Measurements from ENCODE around the gene GALNT10.

Gene GALNT10

GRCh38 chr5:154415114-154415513, 224.6 kb downstream of the GALNT10 start:
- no peak for TF ChIP-seq Cebpa-rat (IDR thresholded peaks at IDR 0.05)
- H3K36me3 ChIP-seq: peaks cover 9 to 90% (median 37%) of the 10 kb centered on the region in 11 experiments; a peak in 17 of 22 replicates
- H3K9ac ChIP-seq: no peak overlapping the region
- no peak overlapping the region for H3K27ac ChIP-seq
- H3K4me1 ChIP-seq: peaks cover 0 to 21% (median 16%) of the 10 kb centered on the region in 10 experiments; a peak in 13 of 20 replicates
- no peak overlapping the region for H3K4me3 ChIP-seq
- H3K27me3 ChIP-seq: no peaks in the 10 kb centered on the region
- H3K9me3 ChIP-seq (replicated peaks in 1 of 11): no peaks in the 10 kb centered on the region
- H3K4me2 ChIP-seq: no peak overlapping the region
- peaks cover 0 to 14% (median 0%) of the 10 kb centered on the region in 11 experiments; a peak in 4 of 22 replicates for H4K20me1 ChIP-seq

- Histone ChIP-seq H4K20me1 (peaks cover 0 to 14% (median 0%) of the 10 kb centered on the region in 11 experiments; a peak in 3 of 22 replicates), H3K4me2 (no peak overlapping the region), H3K9me3 (replicated peaks in 1 of 11) (peaks cover 5 to 13% (median 11%) of the 10 kb centered on the region in 11 experiments; a peak in 19 of 22 replicates), H3K27ac (no peak overlapping the region), H3K9ac (no peak overlapping the region), H3K27me3 (no peaks in the 10 kb centered on the region), H3K4me3 (no peak overlapping the region), H3K4me1 (peaks cover 0 to 21% (median 16%) of the 10 kb centered on the region in 10 experiments; a peak in 13 of 20 replicates), H3K36me3 (peaks cover 0 to 70% (median 28%) of the 10 kb centered on the region in 11 experiments; a peak in 17 of 22 replicates)
- TF ChIP-seq Cebpa-rat (IDR thresholded peaks at IDR 0.05): no peak
These were observed 227.8 kb downstream of the GALNT10 start for GRCh38 chr5:154418344-154418820.

GRCh38 chr5:154419236-154419635, 228.7 kb downstream of the GALNT10 start:
- no peak overlapping the region for H3K27ac ChIP-seq
- no peak for TF ChIP-seq Cebpa-rat (IDR thresholded peaks at IDR 0.05)
- no peak overlapping the region for H3K9ac ChIP-seq

GRCh38 chr5:154421868-154422267, 231.3 kb downstream of the GALNT10 start:
- Histone ChIP-seq H3K4me1 (peaks cover 0 to 7% (median 3%) of the 10 kb centered on the region in 10 experiments; a peak in 12 of 20 replicates), H3K9me3 (replicated peaks in 1 of 11) (peaks cover 12 to 24% (median 15%) of the 10 kb centered on the region in 11 experiments; a peak in 19 of 22 replicates), H3K27ac (no peak overlapping the region), H3K36me3 (peaks cover 0 to 48% (median 28%) of the 10 kb centered on the region in 11 experiments; a peak in 17 of 22 replicates), H4K20me1 (peaks cover 0 to 13% (median 0%) of the 10 kb centered on the region in 11 experiments; a peak in 3 of 22 replicates), H3K27me3 (no peaks in the 10 kb centered on the region), H3K4me2 (no peak overlapping the region), H3K9ac (no peak overlapping the region), H3K4me3 (no peak overlapping the region)
- TF ChIP-seq Cebpa-rat (IDR thresholded peaks at IDR 0.05): no peak

More at GRCh38 chr5:154419236-154419635, 228.7 kb downstream of the GALNT10 start:
- H3K36me3 ChIP-seq: peaks cover 0 to 63% (median 28%) of the 10 kb centered on the region in 11 experiments; a peak in 17 of 22 replicates
- peaks cover 0 to 14% (median 0%) of the 10 kb centered on the region in 11 experiments; a peak in 3 of 22 replicates for H4K20me1 ChIP-seq
- peaks cover 9 to 20% (median 15%) of the 10 kb centered on the region in 11 experiments; a peak in 19 of 22 replicates for H3K9me3 ChIP-seq (replicated peaks in 1 of 11)
- H3K27me3 ChIP-seq: no peaks in the 10 kb centered on the region
- no peak overlapping the region for H3K4me2 ChIP-seq
- H3K4me1 ChIP-seq: peaks cover 0 to 21% (median 16%) of the 10 kb centered on the region in 10 experiments; a peak in 13 of 20 replicates
- no peak overlapping the region for H3K4me3 ChIP-seq

GRCh38 chr5:154422298-154422697, 231.8 kb downstream of the GALNT10 start:
- TF ChIP-seq Cebpa-rat (IDR thresholded peaks at IDR 0.05): no peak
- H4K20me1 ChIP-seq: peaks cover 0 to 9% (median 0%) of the 10 kb centered on the region in 11 experiments; a peak in 3 of 22 replicates
- H3K9me3 ChIP-seq (replicated peaks in 1 of 11): peaks cover 12 to 24% (median 15%) of the 10 kb centered on the region in 11 experiments; a peak in 19 of 22 replicates
- no peak overlapping the region for H3K4me2 ChIP-seq
- peaks cover 0 to 2% (median 0%) of the 10 kb centered on the region in 10 experiments; a peak in 6 of 20 replicates for H3K4me1 ChIP-seq
- no peak overlapping the region for H3K27ac ChIP-seq
- no peak overlapping the region for H3K4me3 ChIP-seq
- no peak overlapping the region for H3K9ac ChIP-seq
- peaks cover 0 to 48% (median 28%) of the 10 kb centered on the region in 11 experiments; a peak in 17 of 22 replicates for H3K36me3 ChIP-seq
- no peaks in the 10 kb centered on the region for H3K27me3 ChIP-seq

GRCh38 chr5:154428208-154428607, 237.7 kb downstream of the GALNT10 start:
- Histone ChIP-seq H3K4me3 (no peak overlapping the region), H3K4me1 (peaks cover 0 to 2% (median 0%) of the 10 kb centered on the region in 10 experiments; a peak in 2 of 20 replicates), H3K9ac (no peak overlapping the region), H3K4me2 (no peak overlapping the region), H3K27ac (no peak overlapping the region), H3K9me3 (replicated peaks in 1 of 11) (peaks cover 3 to 14% (median 6%) of the 10 kb centered on the region in 11 experiments; a peak in 16 of 22 replicates), H3K27me3 (no peaks in the 10 kb centered on the region), H3K36me3 (peaks cover 0 to 17% (median 5%) of the 10 kb centered on the region in 11 experiments; a peak in 7 of 22 replicates), H4K20me1 (no peaks in the 10 kb centered on the region)
- TF ChIP-seq Cebpa-rat (IDR thresholded peaks at IDR 0.05): no peak

- Histone ChIP-seq H3K9me3 (replicated peaks in 1 of 11) (peaks cover 0 to 3% (median 0%) of the 10 kb centered on the region in 11 experiments; a peak in 2 of 22 replicates), H3K4me1 (peaks cover 0 to 13% (median 0%) of the 10 kb centered on the region in 10 experiments; a peak in 3 of 20 replicates), H3K27me3 (no peaks in the 10 kb centered on the region), H3K27ac (no peak overlapping the region), H3K9ac (no peak overlapping the region), H4K20me1 (no peaks in the 10 kb centered on the region), H3K4me2 (no peak overlapping the region), H3K36me3 (peaks cover 0 to 24% (median 6%) of the 10 kb centered on the region in 11 experiments; a peak in 9 of 22 replicates), H3K4me3 (no peak overlapping the region)
- no peak for TF ChIP-seq Cebpa-rat (IDR thresholded peaks at IDR 0.05)
These were observed 238.8 kb downstream of the GALNT10 start for GRCh38 chr5:154429341-154429740.

GRCh38 chr5:154430466-154430865, 239.9 kb downstream of the GALNT10 start:
- Histone ChIP-seq H3K27me3 (no peaks in the 10 kb centered on the region), H3K36me3 (peaks cover 6 to 33% (median 14%) of the 10 kb centered on the region in 11 experiments; a peak in 16 of 22 replicates), H3K27ac (no peak overlapping the region), H4K20me1 (no peaks in the 10 kb centered on the region), H3K4me2 (no peak overlapping the region), H3K4me1 (peaks cover 0 to 13% (median 0%) of the 10 kb centered on the region in 10 experiments; a peak in 3 of 20 replicates), H3K9ac (no peak overlapping the region), H3K4me3 (no peak overlapping the region), H3K9me3 (replicated peaks in 1 of 11) (no peaks in the 10 kb centered on the region)
- no peak for TF ChIP-seq Cebpa-rat (IDR thresholded peaks at IDR 0.05)

GRCh38 chr5:154430961-154431630, 240.6 kb downstream of the GALNT10 start:
- Histone ChIP-seq H4K20me1 (no peaks in the 10 kb centered on the region), H3K9me3 (replicated peaks in 1 of 11) (no peaks in the 10 kb centered on the region), H3K27me3 (no peaks in the 10 kb centered on the region), H3K27ac (no peak overlapping the region), H3K4me2 (no peak overlapping the region), H3K4me3 (no peak overlapping the region), H3K4me1 (peaks cover 0 to 13% (median 0%) of the 10 kb centered on the region in 10 experiments; a peak in 3 of 20 replicates), H3K9ac (no peak overlapping the region), H3K36me3 (peaks cover 12 to 39% (median 20%) of the 10 kb centered on the region in 11 experiments)
- TF ChIP-seq Cebpa-rat (IDR thresholded peaks at IDR 0.05): no peak
